ENCODE measurements around the gene MINAR1.

- TF ChIP-seq CTCF (IDR thresholded peaks at IDR 0.05) = no peak
- no peak for TF ChIP-seq EZH2phosphoT487 (IDR thresholded peaks at IDR 0.05)
- no peak for TF ChIP-seq EZH2 (IDR thresholded peaks at IDR 0.05)
These were observed 23.8 kb downstream of the MINAR1 start for GRCh38 chr15:79455943-79456342.
